ENCODE results near the gene EYA2. TPM values are rescaled to one million over a fixed set of nuclear protein-coding genes. Genes with fewer than 3 reads are reported as not detected.

The EYA2 gene
- polyA plus RNA-seq, 2 donors, result 21.5 to 23.6 TPM

DNA sequence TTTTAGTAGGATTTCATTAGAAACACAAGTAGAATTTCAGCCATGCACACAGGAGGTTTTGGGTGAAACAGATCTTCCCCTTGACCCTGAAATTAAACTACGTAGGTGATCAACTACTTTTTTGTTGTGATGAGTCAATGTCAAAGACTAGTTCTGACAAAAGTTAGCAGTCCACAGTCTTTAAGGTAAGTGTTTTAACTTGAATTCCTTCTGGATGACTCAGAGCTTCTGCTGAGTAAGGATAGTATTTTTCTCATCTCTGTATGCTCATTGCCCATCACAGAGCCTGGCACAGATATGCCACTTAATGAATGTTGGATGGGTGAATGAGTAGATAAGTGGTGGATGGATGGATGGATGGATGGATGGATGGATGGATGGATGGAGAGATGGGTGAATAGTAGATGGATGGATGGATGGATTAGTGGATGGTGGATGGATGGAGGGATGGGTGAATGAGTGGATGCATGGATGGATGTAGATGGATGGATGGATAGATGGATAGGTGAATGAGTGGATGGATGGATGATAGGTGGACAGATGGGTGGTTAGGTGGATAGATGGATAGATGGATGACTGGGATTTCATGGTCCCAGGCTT lies 296.5 kb downstream of the EYA2 start:
- peaks cover 0 to 2% of the 10 kb centered on the region in 2 donors for H3K36me3 ChIP-seq (ENCODE audit: control insufficient read depth in 2 of 2, insufficient read depth in 2 of 2, low read length in 1 of 2)
- H3K4me1 ChIP-seq (ENCODE audit: control insufficient read depth in 2 of 2, insufficient read depth in 2 of 2, low read length in 1 of 2), result no peaks in the 10 kb centered on the region
- no peaks in the 10 kb centered on the region for H3K9me3 ChIP-seq (ENCODE audit: control insufficient read depth in 2 of 2, insufficient read depth in 1 of 2, low read depth in 1 of 2, low read length in 1 of 2)
- no peaks in the 10 kb centered on the region for H3K27me3 ChIP-seq (ENCODE audit: control insufficient read depth in 1 of 2, insufficient read depth in 2 of 2, low read length in 2 of 2)
- H3K4me3 ChIP-seq (ENCODE audit: low read depth in 1 of 2, low read length in 2 of 2), result no peak overlapping the region
- no peak overlapping the region for H3K27ac ChIP-seq (ENCODE audit: low read depth in 2 of 2, low read length in 1 of 2)
- 55 to 71% methylated on average over 1 of the region's 1 CpG for WGBS, 2 donors

DNA sequence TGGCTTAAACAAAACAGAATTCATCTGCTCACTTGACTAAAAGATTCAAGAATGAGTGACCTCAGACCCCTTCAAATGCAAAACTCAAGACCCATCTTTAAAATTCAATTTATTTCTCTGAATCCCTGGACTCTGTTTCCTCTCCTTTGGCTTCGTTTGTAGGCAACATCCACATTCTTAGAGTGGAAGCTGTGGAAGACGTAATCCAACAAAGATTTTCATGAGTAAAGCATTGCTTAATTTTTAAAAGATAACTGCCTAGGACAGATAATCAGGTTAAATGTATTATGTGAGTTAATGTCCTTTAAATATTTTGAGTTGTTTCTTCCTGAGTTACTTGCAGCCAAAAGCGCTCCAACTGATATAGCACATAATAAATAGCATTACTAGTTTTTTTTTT lies 297.3 kb downstream of the EYA2 start:
- Histone ChIP-seq H3K36me3 (ENCODE audit: control insufficient read depth in 2 of 2, insufficient read depth in 2 of 2, low read length in 1 of 2) (peaks cover 0 to 2% of the 10 kb centered on the region in 2 donors), H3K27me3 (ENCODE audit: control insufficient read depth in 1 of 2, insufficient read depth in 2 of 2, low read length in 2 of 2) (no peaks in the 10 kb centered on the region), H3K4me3 (ENCODE audit: low read depth in 1 of 2, low read length in 2 of 2) (no peak overlapping the region), H3K27ac (ENCODE audit: low read depth in 2 of 2, low read length in 1 of 2) (no peak overlapping the region), H3K4me1 (ENCODE audit: control insufficient read depth in 2 of 2, insufficient read depth in 2 of 2, low read length in 1 of 2) (peaks cover 3% of the 10 kb centered on the region in 2 donors), H3K9me3 (ENCODE audit: control insufficient read depth in 2 of 2, insufficient read depth in 1 of 2, low read depth in 1 of 2, low read length in 1 of 2) (no peaks in the 10 kb centered on the region)
- 79 to 90% methylated on average over 3 of the region's 3 CpGs for WGBS, 2 donors

DNA sequence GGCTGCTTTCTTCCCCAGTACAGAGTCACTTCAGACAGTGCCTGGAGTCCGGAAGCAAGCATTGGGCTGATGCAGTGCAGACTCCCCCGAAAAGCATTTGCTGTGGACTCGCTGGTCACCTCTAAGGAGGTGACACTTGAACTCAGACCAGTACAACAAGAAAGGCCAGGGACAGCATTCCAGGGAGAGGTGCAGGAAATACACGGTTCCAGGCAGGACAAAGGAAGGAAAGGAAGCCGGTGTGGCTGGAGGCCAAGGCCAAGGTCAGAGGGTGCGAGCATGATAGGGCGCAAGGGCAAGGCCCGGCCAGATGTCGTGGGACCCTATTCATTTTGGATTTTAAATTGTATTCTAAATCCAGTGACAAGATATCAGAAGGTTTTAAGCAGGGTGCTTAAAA lies 300.9 kb downstream of the EYA2 start:
- H3K27me3 ChIP-seq (ENCODE audit: control insufficient read depth in 1 of 2, insufficient read depth in 2 of 2, low read length in 2 of 2), result no peaks in the 10 kb centered on the region
- no peaks in the 10 kb centered on the region for H3K36me3 ChIP-seq (ENCODE audit: control insufficient read depth in 2 of 2, insufficient read depth in 2 of 2, low read length in 1 of 2)
- H3K4me1 ChIP-seq (ENCODE audit: control insufficient read depth in 2 of 2, insufficient read depth in 2 of 2, low read length in 1 of 2), result peaks cover 3% of the 10 kb centered on the region in 2 donors
- H3K9me3 ChIP-seq (ENCODE audit: control insufficient read depth in 2 of 2, insufficient read depth in 1 of 2, low read depth in 1 of 2, low read length in 1 of 2), result no peaks in the 10 kb centered on the region
- 57 to 62% methylated on average over 9 of the region's 9 CpGs for WGBS, 2 donors
- H3K27ac ChIP-seq (ENCODE audit: low read depth in 2 of 2, low read length in 1 of 2), result no peak overlapping the region
- H3K4me3 ChIP-seq (ENCODE audit: low read depth in 1 of 2, low read length in 2 of 2), result no peak overlapping the region

DNA sequence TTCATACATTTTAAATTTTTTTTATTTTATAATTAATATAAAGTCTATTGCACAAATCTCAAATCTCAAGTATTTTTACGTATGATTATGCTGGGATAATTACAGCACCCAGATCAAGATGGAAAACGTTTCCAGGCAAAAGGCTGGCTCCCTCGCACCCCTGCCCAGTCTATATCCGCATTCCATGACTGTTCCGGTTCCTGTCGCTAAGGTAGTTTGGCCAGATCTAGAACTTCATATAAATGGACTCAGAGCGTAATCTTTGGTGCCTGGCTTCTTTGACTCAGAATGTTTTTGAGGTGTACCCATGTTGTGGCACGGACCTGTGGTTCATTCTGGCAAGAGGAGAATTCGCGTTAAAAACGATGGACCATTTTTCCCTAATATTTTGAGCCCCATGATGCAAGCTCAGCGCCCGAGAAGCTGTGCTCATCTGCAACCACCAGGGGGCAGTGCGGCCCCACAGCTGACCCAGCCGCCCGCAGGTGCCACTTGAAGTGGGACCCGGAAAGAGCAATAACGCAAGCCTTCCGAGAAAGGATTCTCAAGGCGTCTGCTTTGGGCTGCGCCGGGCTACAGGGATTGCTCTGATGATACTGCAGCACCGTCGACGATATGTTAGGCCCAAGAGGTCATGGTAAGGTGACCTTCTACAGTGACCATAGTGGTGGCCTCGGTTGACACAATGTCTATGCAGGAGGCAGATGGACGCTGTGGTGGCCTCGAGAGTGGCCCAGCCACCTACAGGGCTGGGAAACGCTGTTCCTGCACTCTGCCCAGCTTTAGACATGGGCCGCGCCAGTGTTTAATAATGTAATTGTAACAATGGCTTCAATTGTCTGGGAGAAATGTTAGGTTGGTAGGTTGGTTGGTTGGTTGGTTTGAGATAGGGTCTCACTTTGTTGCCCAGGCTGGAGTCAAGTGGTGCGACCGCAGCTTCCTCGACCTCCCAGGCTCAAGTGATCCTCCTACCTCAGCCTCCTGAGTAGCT lies 301.7 kb downstream of the EYA2 start:
- Histone ChIP-seq H3K27me3 (ENCODE audit: control insufficient read depth in 1 of 2, insufficient read depth in 2 of 2, low read length in 2 of 2) (no peaks in the 10 kb centered on the region), H3K9me3 (ENCODE audit: control insufficient read depth in 2 of 2, insufficient read depth in 1 of 2, low read depth in 1 of 2, low read length in 1 of 2) (no peaks in the 10 kb centered on the region), H3K4me3 (ENCODE audit: low read depth in 1 of 2, low read length in 2 of 2) (no peak overlapping the region), H3K4me1 (ENCODE audit: control insufficient read depth in 2 of 2, insufficient read depth in 2 of 2, low read length in 1 of 2) (peaks cover 3% of the 10 kb centered on the region in 2 donors), H3K36me3 (ENCODE audit: control insufficient read depth in 2 of 2, insufficient read depth in 2 of 2, low read length in 1 of 2) (no peaks in the 10 kb centered on the region), H3K27ac (ENCODE audit: low read depth in 2 of 2, low read length in 1 of 2) (peak overlapping the region in 1 of 2 donors; percentile 43)
- WGBS, 2 donors, result 46 to 55% methylated on average over 34 of the region's 34 CpGs

DNA sequence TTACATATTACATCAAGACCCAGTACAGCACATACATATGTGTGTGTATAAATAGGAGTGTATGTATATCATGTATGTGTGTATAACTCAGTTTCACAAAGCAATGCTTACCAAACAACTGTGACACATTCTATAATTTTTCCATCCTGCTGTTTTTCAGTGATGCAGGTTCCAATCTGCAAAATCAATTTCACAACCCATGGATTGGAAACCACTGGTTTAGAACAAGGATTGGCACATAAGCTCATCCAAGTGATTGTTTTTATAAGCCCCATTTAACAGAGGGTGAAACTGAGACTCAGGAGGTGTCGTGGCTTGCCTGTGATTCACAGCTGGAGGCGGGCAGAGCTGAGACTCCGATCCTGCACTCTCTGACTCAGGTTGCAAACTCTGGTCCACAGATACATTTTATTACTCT lies 303.6 kb downstream of the EYA2 start:
- H3K27ac ChIP-seq (ENCODE audit: low read depth in 2 of 2, low read length in 1 of 2), result peak overlapping the region; percentile 60 to 75
- H3K4me3 ChIP-seq (ENCODE audit: low read depth in 1 of 2, low read length in 2 of 2), result no peak overlapping the region
- H3K27me3 ChIP-seq (ENCODE audit: control insufficient read depth in 1 of 2, insufficient read depth in 2 of 2, low read length in 2 of 2), result no peaks in the 10 kb centered on the region
- peaks cover 3 to 11% of the 10 kb centered on the region in 2 donors for H3K4me1 ChIP-seq (ENCODE audit: control insufficient read depth in 2 of 2, insufficient read depth in 2 of 2, low read length in 1 of 2)
- 53 to 59% methylated on average over 3 of the region's 3 CpGs for WGBS, 2 donors
- H3K9me3 ChIP-seq (ENCODE audit: control insufficient read depth in 2 of 2, insufficient read depth in 1 of 2, low read depth in 1 of 2, low read length in 1 of 2), result no peaks in the 10 kb centered on the region
- H3K36me3 ChIP-seq (ENCODE audit: control insufficient read depth in 2 of 2, insufficient read depth in 2 of 2, low read length in 1 of 2), result no peaks in the 10 kb centered on the region

DNA sequence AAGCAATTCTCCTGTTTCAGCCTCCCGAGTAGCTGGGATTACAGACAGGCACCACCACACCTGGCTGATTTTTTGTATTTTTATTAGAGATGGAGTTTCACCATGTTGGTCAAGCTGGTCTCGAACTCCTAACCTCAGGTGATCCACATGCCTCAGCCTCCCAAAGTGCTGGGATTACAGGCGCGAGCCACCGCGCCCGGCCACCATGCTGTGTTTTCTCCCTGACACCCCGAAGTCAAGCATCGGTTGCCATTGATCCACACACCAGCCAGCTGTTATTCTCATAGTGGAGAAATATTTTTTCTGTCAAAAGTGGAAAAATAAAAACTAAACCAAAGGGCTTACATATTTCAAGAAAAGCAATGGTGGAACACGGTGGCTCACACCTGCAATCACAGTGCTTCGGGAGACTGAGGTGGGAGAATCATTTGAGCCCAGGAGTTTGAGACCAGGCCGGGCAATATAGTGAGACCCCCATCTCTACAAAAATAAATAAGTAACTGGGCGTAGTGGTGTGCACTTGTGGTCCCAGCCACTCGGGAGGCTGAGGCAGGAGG lies 304.4 kb downstream of the EYA2 start:
- WGBS, 2 donors, result 94 to 96% methylated on average over 14 of the region's 14 CpGs
- Histone ChIP-seq H3K36me3 (ENCODE audit: control insufficient read depth in 2 of 2, insufficient read depth in 2 of 2, low read length in 1 of 2) (no peaks in the 10 kb centered on the region), H3K9me3 (ENCODE audit: control insufficient read depth in 2 of 2, insufficient read depth in 1 of 2, low read depth in 1 of 2, low read length in 1 of 2) (no peaks in the 10 kb centered on the region), H3K27ac (ENCODE audit: low read depth in 2 of 2, low read length in 1 of 2) (no peak overlapping the region), H3K27me3 (ENCODE audit: control insufficient read depth in 1 of 2, insufficient read depth in 2 of 2, low read length in 2 of 2) (no peaks in the 10 kb centered on the region), H3K4me3 (ENCODE audit: low read depth in 1 of 2, low read length in 2 of 2) (no peak overlapping the region), H3K4me1 (ENCODE audit: control insufficient read depth in 2 of 2, insufficient read depth in 2 of 2, low read length in 1 of 2) (peaks cover 3 to 12% of the 10 kb centered on the region in 2 donors)

DNA sequence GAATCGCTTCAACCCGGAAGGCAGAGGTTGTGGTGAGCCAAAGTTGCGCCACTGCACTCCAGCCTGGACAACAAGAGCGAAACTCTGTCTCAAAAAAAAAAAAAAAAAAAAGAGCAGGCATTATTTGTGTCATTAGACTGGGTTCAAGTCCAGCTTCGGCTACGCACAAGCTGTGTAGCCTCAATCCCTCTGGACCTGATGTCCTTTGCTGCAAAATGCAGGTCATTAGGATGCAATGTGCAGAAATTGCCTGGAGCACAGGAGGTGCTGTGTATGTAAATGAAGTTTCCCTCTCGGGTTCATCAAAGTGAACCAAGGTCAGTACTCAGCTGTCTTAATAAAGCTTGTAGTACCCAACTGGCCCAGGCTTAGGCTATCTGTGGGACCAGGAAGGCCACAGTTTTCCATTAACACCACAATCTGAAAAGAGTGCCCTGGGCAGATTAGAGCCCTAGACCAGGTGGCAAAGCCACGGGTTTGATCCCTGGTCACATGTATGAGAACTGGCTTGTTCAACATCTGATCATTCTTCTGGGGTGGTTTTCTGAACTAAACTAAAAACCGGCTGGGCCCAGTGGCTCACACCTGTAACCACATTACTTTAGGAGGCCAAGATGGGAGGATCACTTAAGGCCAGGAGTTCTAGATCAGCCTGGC lies 306.6 kb downstream of the EYA2 start:
- H3K4me1 ChIP-seq (ENCODE audit: control insufficient read depth in 2 of 2, insufficient read depth in 2 of 2, low read length in 1 of 2), result peaks cover 3 to 14% of the 10 kb centered on the region in 2 donors
- H3K36me3 ChIP-seq (ENCODE audit: control insufficient read depth in 2 of 2, insufficient read depth in 2 of 2, low read length in 1 of 2), result no peaks in the 10 kb centered on the region
- WGBS, 2 donors, result 77 to 84% methylated on average over 9 of the region's 9 CpGs
- no peaks in the 10 kb centered on the region for H3K9me3 ChIP-seq (ENCODE audit: control insufficient read depth in 2 of 2, insufficient read depth in 1 of 2, low read depth in 1 of 2, low read length in 1 of 2)
- H3K27ac ChIP-seq (ENCODE audit: low read depth in 2 of 2, low read length in 1 of 2), result peak overlapping the region in 1 of 2 donors; percentile 45
- H3K27me3 ChIP-seq (ENCODE audit: control insufficient read depth in 1 of 2, insufficient read depth in 2 of 2, low read length in 2 of 2), result no peaks in the 10 kb centered on the region
- H3K4me3 ChIP-seq (ENCODE audit: low read depth in 1 of 2, low read length in 2 of 2), result no peak overlapping the region

DNA sequence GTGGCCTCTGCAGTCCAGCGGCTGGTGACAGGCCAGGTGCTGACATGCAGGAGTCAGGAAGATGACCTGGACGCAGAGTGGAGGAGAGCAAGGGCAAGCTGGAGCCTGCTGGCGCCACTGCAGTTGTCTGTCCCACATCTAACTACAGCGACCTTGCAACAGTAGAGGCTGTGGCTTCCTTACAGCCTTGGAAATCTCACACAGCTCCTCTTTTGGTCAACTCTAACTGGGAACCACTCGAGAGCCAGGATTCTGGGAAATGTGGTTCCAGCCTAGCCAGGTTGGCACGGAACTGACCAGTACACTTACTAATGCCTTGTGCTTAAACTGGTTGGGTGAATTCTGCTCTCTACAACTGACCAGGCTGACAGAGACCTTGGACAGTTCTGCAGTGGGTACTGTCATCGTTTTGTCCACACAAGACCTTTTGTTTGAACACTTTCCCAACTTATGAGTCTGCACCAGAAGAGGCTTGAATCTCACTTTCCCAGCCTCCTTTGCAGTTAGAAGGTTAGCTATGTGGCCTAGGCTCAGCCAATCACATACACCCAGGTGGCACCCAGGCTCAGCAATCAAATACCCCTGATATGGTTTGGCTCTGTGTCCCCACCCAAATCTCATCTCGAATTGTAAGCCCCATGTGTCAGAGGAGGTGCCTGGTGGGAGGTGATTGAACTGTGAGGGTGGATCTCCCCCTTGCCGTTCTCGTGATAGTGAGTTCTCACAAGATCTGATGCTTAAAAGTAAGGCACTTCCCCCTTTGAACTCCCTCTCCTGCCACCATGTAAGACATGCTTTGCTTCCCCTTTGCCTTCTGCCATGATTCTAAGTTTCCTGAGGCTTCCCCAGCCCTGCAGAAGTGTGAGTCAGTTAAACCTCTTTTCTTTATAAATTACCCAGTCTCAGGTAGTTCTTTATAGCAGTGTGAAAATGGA lies 308.4 kb downstream of the EYA2 start:
- peak overlapping the region in 1 of 2 donors; percentile 65 for H3K27ac ChIP-seq (ENCODE audit: low read depth in 2 of 2, low read length in 1 of 2)
- 74 to 78% methylated on average over 10 of the region's 10 CpGs for WGBS, 2 donors
- H3K9me3 ChIP-seq (ENCODE audit: control insufficient read depth in 2 of 2, insufficient read depth in 1 of 2, low read depth in 1 of 2, low read length in 1 of 2), result no peaks in the 10 kb centered on the region
- no peaks in the 10 kb centered on the region for H3K36me3 ChIP-seq (ENCODE audit: control insufficient read depth in 2 of 2, insufficient read depth in 2 of 2, low read length in 1 of 2)
- no peak overlapping the region for H3K4me3 ChIP-seq (ENCODE audit: low read depth in 1 of 2, low read length in 2 of 2)
- H3K27me3 ChIP-seq (ENCODE audit: control insufficient read depth in 1 of 2, insufficient read depth in 2 of 2, low read length in 2 of 2), result no peaks in the 10 kb centered on the region
- peaks cover 0 to 11% of the 10 kb centered on the region in 2 donors for H3K4me1 ChIP-seq (ENCODE audit: control insufficient read depth in 2 of 2, insufficient read depth in 2 of 2, low read length in 1 of 2)

Measured in esophagus (tissue), 2 donors.